HEK293T (cell line): ENCODE results near the gene ACTN2.

Experiments
- FOXK2 ChIP-seq: fragments of 450-650 bp; IDR thresholded peaks from 2 replicates; pipeline ENCODE4 v1.6.1; 2016; ENCODE audit warnings: mild to moderate bottlenecking
- NFRKB ChIP-seq: fragments of 450-650 bp; IDR thresholded peaks from 2 replicates; pipeline ENCODE4 v1.6.1; 2016; ENCODE audit warnings: mild to moderate bottlenecking, moderate library complexity

GRCh38 chr1:236699366-236699765 lies 13.1 kb downstream of the ACTN2 start:
- no peak for TF ChIP-seq NFRKB
- no peak for TF ChIP-seq FOXK2
